HCT116 (cell line): ENCODE data around the gene KANSL3. TPM values are rescaled to one million over a fixed set of nuclear protein-coding genes. Genes with fewer than 3 reads are reported as not detected.

Experiments
- ATAC-seq: fragments of 200-7000 bp; cut with Tn5 transposase; 2 replicates; pipeline ENCODE4 v1.9.1; 2020; ENCODE audit warnings: mild to moderate bottlenecking, moderate library complexity
- BruUV-seq: library from RNA; stranded (reverse); fragments of 400-500 nt; replicated peaks from 2 replicates; lab custom pipeline; 2021; lab: Mats Ljungman, UMichigan
- CTCF ChIA-PET: fragments of 300-600 bp; sonication (Branson Sonifier 250); formaldehyde crosslinking; loops from one replicate; lab custom pipeline; 2021; ENCODE audit warnings: antibody characterized with exemption; lab: Charles Lee
- POLR2A ChIA-PET: fragments of 300-600, 350-600 bp; sonication (Branson Sonifier 250); formaldehyde crosslinking; loops from one replicate; lab custom pipeline; 2021; ENCODE audit warnings: antibody characterized with exemption; lab: Charles Lee
- RAD21 ChIA-PET, 2 experiments: fragments of 300-600 bp; sonication (Branson Sonifier 250); formaldehyde crosslinking; loops; one replicate each; lab custom pipeline; 2023; ENCODE audit warnings: low total read pairs in 2 of 2; ENCODE audit not compliant: uncharacterized antibody in 2 of 2, unreplicated experiment in 2 of 2, low non-redundant PET in 1 of 2; lab: Charles Lee
- DNase-seq: peaks from one replicate; pipeline ENCODE4 v3.0.0-alpha.2; 2010; ENCODE audit warnings: low read depth, low spot score
- H2AFZ ChIP-seq: fragments of 200-600 bp; shearing (Covaris generic), sonication (generic); 2 replicates; pipeline ENCODE4 v1.6.1; 2017; ENCODE audit warnings: low read depth, mixed run types, mixed read lengths, antibody characterized with exemption, low read length; ENCODE audit not compliant: poor library complexity, severe bottlenecking
- H3K27ac ChIP-seq: 2 replicates; pipeline ENCODE4 v1.5.1; 2012; ENCODE audit warnings: low read depth, low read length
- H3K27me3 ChIP-seq: fragments of 200-600 bp; sonication (generic); 2 replicates; pipeline ENCODE4 v1.6.1; 2016; ENCODE audit warnings: mixed run types, low read length, mixed read lengths; ENCODE audit not compliant: insufficient read depth
- H3K36me3 ChIP-seq, 2 experiments: fragments of 200-500 bp in 1 of 2; fragments of 200-600 bp in 1 of 2; sonication (Bioruptor generic) in 1 of 2; sonication (generic) in 1 of 2; 2 replicates each; pipeline versions ENCODE4 v1.5.1 to v1.6.1; 2014 to 2016; ENCODE audit warnings: low read length in 2 of 2, inconsistent platforms in 1 of 2, mixed read lengths in 1 of 2, mixed run types in 1 of 2; ENCODE audit not compliant: insufficient read depth in 2 of 2, control insufficient read depth in 1 of 2
- H3K4me1 ChIP-seq, 2 experiments: fragments of 200-600 bp in 1 of 2; sonication (generic) in 1 of 2; 2 replicates each; pipeline versions ENCODE4 v1.5.1 to v1.6.1; 2012 to 2017; ENCODE audit warnings: low read length in 2 of 2, inconsistent platforms in 1 of 2, mild to moderate bottlenecking in 1 of 2, mixed read lengths in 1 of 2, mixed run types in 1 of 2, moderate library complexity in 1 of 2; ENCODE audit not compliant: insufficient read depth in 2 of 2, control insufficient read depth in 1 of 2
- H3K4me2 ChIP-seq: fragments of 200-600 bp; sonication (generic); 2 replicates; pipeline ENCODE4 v1.6.1; 2017; ENCODE audit warnings: mixed run types, low read length, mixed read lengths
- H3K4me3 ChIP-seq, 2 experiments: fragments of 200-600 bp in 1 of 2; sonication (generic) in 1 of 2; replicated peaks in 1 of 2; 2 replicates each; pipeline ENCODE4 v1.5.1; 2011 to 2016; ENCODE audit warnings: low read length in 2 of 2, control low read depth in 1 of 2, low read depth in 1 of 2, mild to moderate bottlenecking in 1 of 2, mixed read lengths in 1 of 2, mixed run types in 1 of 2
- H3K79me2 ChIP-seq: fragments of 200-600 bp; sonication (generic); 2 replicates; pipeline ENCODE4 v1.6.1; 2017; ENCODE audit warnings: mild to moderate bottlenecking, mixed run types, low read length, moderate library complexity, mixed read lengths; ENCODE audit not compliant: insufficient read depth
- H3K9ac ChIP-seq: fragments of 200-600 bp; sonication (generic); 2 replicates; pipeline ENCODE4 v1.6.1; 2016; ENCODE audit warnings: low read length, mixed read lengths
- H3K9me2 ChIP-seq: fragments of 200-600 bp; sonication (generic), shearing (Covaris generic); 2 replicates; pipeline ENCODE4 v1.6.1; 2017; ENCODE audit warnings: mixed run types, mild to moderate bottlenecking, moderate library complexity; ENCODE audit not compliant: insufficient read depth
- H3K9me3 ChIP-seq, 2 experiments: fragments of 200-500 bp in 1 of 2; fragments of 200-600 bp in 1 of 2; sonication (Bioruptor generic) in 1 of 2; sonication (generic) in 1 of 2; 2 replicates each; pipeline ENCODE4 v1.6.1; 2014 to 2017; ENCODE audit warnings: low read length in 2 of 2, mixed read lengths in 2 of 2, inconsistent platforms in 1 of 2, low read depth in 1 of 2, mild to moderate bottlenecking in 1 of 2, mixed run types in 1 of 2, moderate library complexity in 1 of 2; ENCODE audit not compliant: control insufficient read depth in 1 of 2, insufficient read depth in 1 of 2
- H4K20me1 ChIP-seq: fragments of 200-600 bp; sonication (generic), shearing (Covaris generic); 2 replicates; pipeline ENCODE4 v1.6.1; 2017; ENCODE audit warnings: mixed run types, mild to moderate bottlenecking, moderate library complexity; ENCODE audit not compliant: insufficient read depth
- CEBPB ChIP-seq: IDR thresholded peaks from 2 replicates; pipeline ENCODE4 v1.6.1; 2012; ENCODE audit warnings: low read depth
- EGR1 ChIP-seq: IDR thresholded peaks from 2 replicates; pipeline ENCODE4 v1.6.1; 2012; ENCODE audit warnings: low read depth
- ELF1 ChIP-seq: IDR thresholded peaks from 2 replicates; pipeline ENCODE4 v1.6.1; 2012; ENCODE audit warnings: low read depth, borderline replicate concordance
- POLR2A ChIP-seq: IDR thresholded peaks from 2 replicates; pipeline ENCODE4 v1.7.0; 2011; ENCODE audit warnings: borderline replicate concordance; ENCODE audit not compliant: insufficient read depth, insufficient read length; ENCODE audit errors: extremely low read depth
- POLR2AphosphoS5 ChIP-seq: IDR thresholded peaks from 2 replicates; pipeline ENCODE4 v1.6.1; 2011; ENCODE audit warnings: mild to moderate bottlenecking, low read depth, low read length, moderate library complexity
- RAD21 ChIP-seq: IDR thresholded peaks from 2 replicates; pipeline ENCODE4 v1.6.1; 2012; ENCODE audit warnings: low read depth, mild to moderate bottlenecking
- YY1 ChIP-seq: IDR thresholded peaks from 2 replicates; pipeline ENCODE4 v1.6.1; 2011; ENCODE audit warnings: low read length, low read depth, moderate library complexity, mild to moderate bottlenecking; ENCODE audit not compliant: insufficient replicate concordance; ENCODE audit errors: extremely low read depth
- ZFX ChIP-seq: fragments of 450-650 bp; IDR thresholded peaks from 2 replicates; pipeline ENCODE4 v1.6.1; 2017
- ZNF274 ChIP-seq: fragments of 200-500 bp; sonication (Bioruptor generic); IDR thresholded peaks from 2 replicates; pipeline ENCODE4 v1.6.1; 2014; ENCODE audit warnings: mild to moderate bottlenecking, low read depth, low read length, inconsistent platforms
- intact Hi-C: fragments of 100-400 bp; cut with micrococcal nuclease; formaldehyde crosslinking; loops from 2 replicates; pipeline ENCODE4 v1.10.0; 2022
- total RNA-seq: library from RNA; stranded (reverse); gene quantifications from one replicate; pipeline ENCODE4 v1.2.1, GENCODE V29; 2021; ENCODE audit not compliant: unreplicated experiment
- TF ChIP-seq, protein P1 (sequence below): IDR thresholded peaks from 2 replicates; pipeline ENCODE4 v1.6.1; 2012; ENCODE audit warnings: low read depth
- TF ChIP-seq, protein P2 (sequence below): IDR thresholded peaks from 2 replicates; pipeline ENCODE4 v1.6.1; 2012

The KANSL3 gene
- total RNA-seq, 1 experiment from 2014 or later = 35.8 TPM

DNA sequence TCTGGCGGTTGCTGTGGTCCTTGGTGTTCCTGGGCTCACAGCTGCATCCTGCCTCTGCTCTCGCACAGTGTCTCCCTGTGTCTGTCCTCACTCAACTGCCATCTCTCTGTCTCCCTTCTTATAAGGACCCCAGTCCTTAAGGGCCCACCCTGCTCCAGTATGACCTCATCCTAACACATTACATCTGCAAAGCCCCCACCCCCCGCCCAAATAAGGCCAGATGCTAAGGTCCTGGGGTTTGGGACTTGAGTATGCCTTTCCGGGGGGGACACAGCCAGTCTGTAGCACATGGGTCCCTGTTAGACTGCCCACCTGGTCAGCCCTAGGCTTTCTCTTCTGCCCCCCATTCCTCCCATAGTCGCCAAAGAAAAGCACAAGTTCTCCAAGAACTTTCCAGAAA is 45.2 kb upstream of the KANSL3 start:
- intact Hi-C loops = no loop called here
- Histone ChIP-seq H3K9me2 (no peaks in the 10 kb centered on the region), H3K27ac (no peak overlapping the region), H3K4me2 (no peak overlapping the region), H3K79me2 (no peaks in the 10 kb centered on the region), H3K9ac (no peak overlapping the region), H3K27me3 (no peaks in the 10 kb centered on the region), H3K36me3 (no peaks in the 10 kb centered on the region), H3K9me3 (no peaks in the 10 kb centered on the region), H3K4me3 (no peak overlapping the region), H2AFZ (no peak overlapping the region), H4K20me1 (no peaks in the 10 kb centered on the region), H3K4me1 (no peaks in the 10 kb centered on the region)
- TF ChIP-seq POLR2A = no peak
- TF ChIP-seq, protein P1, sequence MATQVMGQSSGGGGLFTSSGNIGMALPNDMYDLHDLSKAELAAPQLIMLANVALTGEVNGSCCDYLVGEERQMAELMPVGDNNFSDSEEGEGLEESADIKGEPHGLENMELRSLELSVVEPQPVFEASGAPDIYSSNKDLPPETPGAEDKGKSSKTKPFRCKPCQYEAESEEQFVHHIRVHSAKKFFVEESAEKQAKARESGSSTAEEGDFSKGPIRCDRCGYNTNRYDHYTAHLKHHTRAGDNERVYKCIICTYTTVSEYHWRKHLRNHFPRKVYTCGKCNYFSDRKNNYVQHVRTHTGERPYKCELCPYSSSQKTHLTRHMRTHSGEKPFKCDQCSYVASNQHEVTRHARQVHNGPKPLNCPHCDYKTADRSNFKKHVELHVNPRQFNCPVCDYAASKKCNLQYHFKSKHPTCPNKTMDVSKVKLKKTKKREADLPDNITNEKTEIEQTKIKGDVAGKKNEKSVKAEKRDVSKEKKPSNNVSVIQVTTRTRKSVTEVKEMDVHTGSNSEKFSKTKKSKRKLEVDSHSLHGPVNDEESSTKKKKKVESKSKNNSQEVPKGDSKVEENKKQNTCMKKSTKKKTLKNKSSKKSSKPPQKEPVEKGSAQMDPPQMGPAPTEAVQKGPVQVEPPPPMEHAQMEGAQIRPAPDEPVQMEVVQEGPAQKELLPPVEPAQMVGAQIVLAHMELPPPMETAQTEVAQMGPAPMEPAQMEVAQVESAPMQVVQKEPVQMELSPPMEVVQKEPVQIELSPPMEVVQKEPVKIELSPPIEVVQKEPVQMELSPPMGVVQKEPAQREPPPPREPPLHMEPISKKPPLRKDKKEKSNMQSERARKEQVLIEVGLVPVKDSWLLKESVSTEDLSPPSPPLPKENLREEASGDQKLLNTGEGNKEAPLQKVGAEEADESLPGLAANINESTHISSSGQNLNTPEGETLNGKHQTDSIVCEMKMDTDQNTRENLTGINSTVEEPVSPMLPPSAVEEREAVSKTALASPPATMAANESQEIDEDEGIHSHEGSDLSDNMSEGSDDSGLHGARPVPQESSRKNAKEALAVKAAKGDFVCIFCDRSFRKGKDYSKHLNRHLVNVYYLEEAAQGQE = no peak
- no peak for TF ChIP-seq YY1
- TF ChIP-seq, protein P2, sequence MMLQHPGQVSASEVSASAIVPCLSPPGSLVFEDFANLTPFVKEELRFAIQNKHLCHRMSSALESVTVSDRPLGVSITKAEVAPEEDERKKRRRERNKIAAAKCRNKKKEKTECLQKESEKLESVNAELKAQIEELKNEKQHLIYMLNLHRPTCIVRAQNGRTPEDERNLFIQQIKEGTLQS = no peak
- TF ChIP-seq POLR2AphosphoS5 = no peak
- no peak for TF ChIP-seq EGR1
- no peak for TF ChIP-seq CEBPB
- TF ChIP-seq ZNF274 = no peak
- TF ChIP-seq ZFX = no peak
- TF ChIP-seq ELF1 = no peak
- TF ChIP-seq RAD21 = no peak
- ChIA-PET RAD21 (no interaction called here), CTCF (no interaction called here), POLR2A (no interaction called here)
- DNase-seq = no peak
- no TSS peak for BruUV-seq
- ATAC-seq = no peak
